DMS53 treated with DMSO at 0.1 percent for 48 hours (cell line): ENCODE results near the gene FMNL3.

Experiments
- DNase-seq: peaks from one replicate; lab custom pipeline; 2025; ENCODE audit not compliant: unreplicated experiment; lab: John Stamatoyannopoulos, UW

FMNL3 gene

GRCh38 chr12:49652921-49653520, 54.2 kb downstream of the FMNL3 start:
- DNase-seq: no peak

- no peak for DNase-seq
These were observed 55.4 kb downstream of the FMNL3 start for GRCh38 chr12:49651855-49652254.

- DNase-seq: no peak
These were observed 57.3 kb downstream of the FMNL3 start for GRCh38 chr12:49649892-49650291.

- DNase-seq: no peak
These were observed 57.8 kb downstream of the FMNL3 start for GRCh38 chr12:49649445-49649844.

- DNase-seq: no peak
These were observed 58.5 kb downstream of the FMNL3 start for GRCh38 chr12:49648712-49649003.

GRCh38 chr12:49647827-49648711, 59.1 kb downstream of the FMNL3 start:
- no peak for DNase-seq

- DNase-seq: no peak
These were observed 60.1 kb downstream of the FMNL3 start for GRCh38 chr12:49646871-49647654.

GRCh38 chr12:49646331-49646830, 60.8 kb downstream of the FMNL3 start:
- DNase-seq: no peak

- no peak for DNase-seq
These were observed 61.8 kb downstream of the FMNL3 start for GRCh38 chr12:49645146-49646039.

GRCh38 chr12:49644620-49644994, 62.6 kb downstream of the FMNL3 start:
- peak; percentile 39 for DNase-seq

GRCh38 chr12:49643961-49644619, 63.1 kb downstream of the FMNL3 start:
- no peak for DNase-seq

GRCh38 chr12:49643135-49643534, 64.1 kb downstream of the FMNL3 start:
- no peak for DNase-seq

- DNase-seq: no peak
These were observed 64.8 kb downstream of the FMNL3 start for GRCh38 chr12:49642370-49642802.

GRCh38 chr12:49641748-49642369, 65.3 kb downstream of the FMNL3 start:
- DNase-seq: no peak

- peak; percentile 49 for DNase-seq
These were observed 70.0 kb downstream of the FMNL3 start for GRCh38 chr12:49636979-49637755.

GRCh38 chr12:49636574-49636973, 70.6 kb downstream of the FMNL3 start:
- no peak for DNase-seq

GRCh38 chr12:49635656-49636055, 71.5 kb downstream of the FMNL3 start:
- DNase-seq: no peak

GRCh38 chr12:49635036-49635435, 72.2 kb downstream of the FMNL3 start:
- DNase-seq: no peak
